Type B pancreatic cell (in vitro differentiated cells): ENCODE measurements around the gene COA8. TPM values are rescaled to one million over a fixed set of nuclear protein-coding genes. Genes with fewer than 3 reads are reported as not detected.

ENCODE experiments used
- DNase-seq: peaks from one replicate; pipeline ENCODE4 v3.0.0; 2021; ENCODE audit warnings: mixed read lengths; ENCODE audit not compliant: unreplicated experiment; ENCODE audit errors: extremely low spot score
- H3K27ac Mint-ChIP-seq: 2 replicates; pipeline ENCODE4 v1.8.0; 2021; ENCODE audit warnings: mild to moderate bottlenecking, mixed read lengths
- H3K27me3 Mint-ChIP-seq: 2 replicates; pipeline ENCODE4 v1.8.0; 2021; ENCODE audit warnings: mixed read lengths
- H3K36me3 Mint-ChIP-seq: 2 replicates; pipeline ENCODE4 v1.8.0; 2021; ENCODE audit warnings: mixed read lengths
- H3K4me1 Mint-ChIP-seq: one replicate; pipeline ENCODE4 v1.8.0; 2021; ENCODE audit warnings: mixed read lengths; ENCODE audit not compliant: unreplicated experiment
- H3K4me3 Mint-ChIP-seq: 2 replicates; pipeline ENCODE4 v1.8.0; 2021; ENCODE audit warnings: mild to moderate bottlenecking, mixed read lengths
- H3K9me3 Mint-ChIP-seq: 2 replicates; pipeline ENCODE4 v1.8.0; 2021; ENCODE audit warnings: mixed read lengths
- total RNA-seq: library from RNA; stranded (reverse); gene quantifications from 2 replicates; pipeline ENCODE4 v1.2.1, GENCODE V29; 2021; ENCODE audit warnings: low replicate concordance
- TF ChIP-seq, protein P1 (sequence below): fragments of 200-600 bp; sonication (generic); conservative IDR thresholded peaks from 2 replicates; pipeline ENCODE4 v1.5.0; 2021; ENCODE audit warnings: antibody characterized with exemption, mild to moderate bottlenecking

Gene COA8
- total RNA-seq, 1 donor from 2014 or later: 42.5 TPM

DNA sequence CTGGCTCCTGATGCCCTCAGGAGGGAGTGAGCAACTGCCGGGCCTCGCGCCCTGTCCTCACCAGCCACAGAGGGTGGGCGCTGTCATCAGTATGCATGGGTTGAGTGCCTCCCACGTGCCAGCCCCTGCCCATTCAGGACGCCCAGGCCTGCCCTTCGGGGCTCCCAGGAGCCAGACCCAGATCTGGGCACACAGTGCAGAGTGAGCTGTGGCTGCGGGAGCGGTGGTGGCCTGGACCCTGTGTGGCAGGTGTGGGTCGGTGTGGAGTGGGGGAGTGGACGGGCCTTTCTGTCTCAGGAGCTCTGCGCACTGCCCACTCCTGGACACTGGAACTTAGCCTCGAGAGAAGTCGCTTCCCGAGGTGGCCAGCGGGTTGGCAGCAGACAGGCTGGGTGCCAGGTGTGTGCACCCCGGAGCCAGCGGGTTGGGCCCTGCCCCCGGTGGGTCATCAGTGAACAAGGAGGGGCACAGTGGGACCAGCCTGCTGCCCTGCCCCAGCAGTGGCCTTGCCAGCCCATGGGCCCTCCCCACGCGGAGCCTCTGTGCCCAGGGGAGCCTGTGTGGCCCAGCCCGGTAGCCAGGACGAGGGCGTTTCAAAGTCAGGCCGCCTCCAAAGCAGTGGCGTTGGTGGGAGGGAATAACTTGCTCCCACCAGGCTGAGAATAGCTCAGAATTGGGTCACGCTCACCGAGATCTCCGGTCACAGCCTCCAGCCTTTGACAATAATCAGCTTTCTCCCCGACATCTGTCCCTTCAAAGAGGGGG is 24.3 kb upstream of the COA8 start:
- DNase-seq: no peak
- TF ChIP-seq, protein P1, sequence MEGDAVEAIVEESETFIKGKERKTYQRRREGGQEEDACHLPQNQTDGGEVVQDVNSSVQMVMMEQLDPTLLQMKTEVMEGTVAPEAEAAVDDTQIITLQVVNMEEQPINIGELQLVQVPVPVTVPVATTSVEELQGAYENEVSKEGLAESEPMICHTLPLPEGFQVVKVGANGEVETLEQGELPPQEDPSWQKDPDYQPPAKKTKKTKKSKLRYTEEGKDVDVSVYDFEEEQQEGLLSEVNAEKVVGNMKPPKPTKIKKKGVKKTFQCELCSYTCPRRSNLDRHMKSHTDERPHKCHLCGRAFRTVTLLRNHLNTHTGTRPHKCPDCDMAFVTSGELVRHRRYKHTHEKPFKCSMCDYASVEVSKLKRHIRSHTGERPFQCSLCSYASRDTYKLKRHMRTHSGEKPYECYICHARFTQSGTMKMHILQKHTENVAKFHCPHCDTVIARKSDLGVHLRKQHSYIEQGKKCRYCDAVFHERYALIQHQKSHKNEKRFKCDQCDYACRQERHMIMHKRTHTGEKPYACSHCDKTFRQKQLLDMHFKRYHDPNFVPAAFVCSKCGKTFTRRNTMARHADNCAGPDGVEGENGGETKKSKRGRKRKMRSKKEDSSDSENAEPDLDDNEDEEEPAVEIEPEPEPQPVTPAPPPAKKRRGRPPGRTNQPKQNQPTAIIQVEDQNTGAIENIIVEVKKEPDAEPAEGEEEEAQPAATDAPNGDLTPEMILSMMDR: no peak
- Mint-ChIP-seq H3K36me3 (no peaks in the 10 kb centered on the region), H3K27ac (no peak overlapping the region), H3K27me3 (no peaks in the 10 kb centered on the region), H3K4me3 (no peak overlapping the region), H3K9me3 (no peaks in the 10 kb centered on the region), H3K4me1 (peaks cover 6% of the 10 kb centered on the region)

- Mint-ChIP-seq H3K9me3 (no peaks in the 10 kb centered on the region), H3K36me3 (no peaks in the 10 kb centered on the region), H3K27me3 (no peaks in the 10 kb centered on the region), H3K27ac (peak overlapping the region; percentile 95), H3K4me1 (peaks cover 6% of the 10 kb centered on the region), H3K4me3 (no peak overlapping the region)
- DNase-seq: no peak
- TF ChIP-seq, protein P1: no peak
Observed at GRCh38 chr14:103539056-103539825, 23.5 kb upstream of the COA8 start.

GRCh38 chr14:103540821-103541708 is 21.7 kb upstream of the COA8 start:
- DNase-seq: no peak
- no peaks in the 10 kb centered on the region for H3K36me3 Mint-ChIP-seq
- no peaks in the 10 kb centered on the region for H3K9me3 Mint-ChIP-seq
- peak overlapping the region; percentile 68 for H3K4me3 Mint-ChIP-seq
- no peaks in the 10 kb centered on the region for H3K27me3 Mint-ChIP-seq
- peaks cover 6% of the 10 kb centered on the region for H3K4me1 Mint-ChIP-seq
- peak overlapping the region; percentile 95 for H3K27ac Mint-ChIP-seq
- TF ChIP-seq, protein P1: no peak

DNA sequence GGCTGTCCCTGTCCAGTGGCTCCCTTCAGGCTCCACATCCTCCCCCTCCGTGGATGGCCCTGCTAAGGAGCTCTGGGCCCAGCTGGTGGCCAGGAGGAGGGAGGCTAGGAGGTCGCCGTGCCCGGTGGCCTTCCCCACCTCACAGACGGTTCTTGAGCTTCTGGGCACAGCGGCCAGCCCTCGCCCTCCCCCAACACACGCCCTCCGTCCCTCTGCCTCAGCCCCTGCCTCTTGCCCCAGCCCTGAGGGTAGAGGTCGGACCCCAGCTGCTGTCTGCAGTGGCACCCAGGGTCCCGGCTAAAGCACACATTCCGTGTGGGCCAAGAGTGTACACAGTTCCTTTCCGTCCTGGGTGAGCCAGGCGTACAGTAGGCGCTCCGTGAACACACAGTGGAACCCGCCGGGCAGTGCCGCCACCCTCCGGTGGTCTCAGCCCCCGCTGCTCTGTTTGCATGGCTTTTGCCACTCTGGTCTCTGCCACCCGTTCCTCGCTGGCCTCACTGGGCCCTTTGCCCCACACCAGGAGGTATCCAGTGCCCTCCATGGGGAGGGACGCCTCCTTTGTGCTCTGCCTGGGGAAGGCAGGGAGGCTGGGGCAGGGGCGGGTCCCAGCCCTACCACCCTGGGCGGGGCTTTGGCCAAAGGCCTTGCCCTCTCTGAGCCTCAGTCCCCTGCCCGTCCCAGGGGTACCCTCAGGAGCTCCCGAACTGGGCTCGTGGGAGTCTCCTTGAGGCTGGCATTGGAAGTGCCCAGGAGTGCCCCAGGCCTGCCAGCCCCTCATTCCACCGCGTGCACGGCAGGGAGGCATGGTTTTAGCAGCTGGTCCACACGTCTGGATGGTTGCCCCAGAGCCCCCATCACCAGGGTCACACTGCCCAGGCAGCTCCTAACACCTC is 20.8 kb upstream of the COA8 start:
- DNase-seq: no peak
- H3K4me1 Mint-ChIP-seq: peaks cover 6% of the 10 kb centered on the region
- H3K27ac Mint-ChIP-seq: no peak overlapping the region
- TF ChIP-seq, protein P1: peak; percentile 50
- H3K4me3 Mint-ChIP-seq: no peak overlapping the region
- no peaks in the 10 kb centered on the region for H3K36me3 Mint-ChIP-seq
- H3K27me3 Mint-ChIP-seq: no peaks in the 10 kb centered on the region
- H3K9me3 Mint-ChIP-seq: no peaks in the 10 kb centered on the region
